BJ (cell line): ENCODE data around the gene MYO15B. TPM values are rescaled to one million over a fixed set of nuclear protein-coding genes. Genes with fewer than 3 reads are reported as not detected.

Experiments used
- CTCF ChIA-PET: fragments of 350-600 bp; formaldehyde crosslinking; extraction: SDS; loops from one replicate; lab custom pipeline; 2021; ENCODE audit warnings: antibody characterized with exemption, inconsistent platforms; lab: Yijun Ruan, JAX
- POLR2A ChIA-PET: fragments of 300-600 bp; sonication (Branson Sonifier 250); formaldehyde crosslinking; extraction: SDS; loops from one replicate; lab custom pipeline; 2021; ENCODE audit warnings: antibody characterized with exemption; lab: Charles Lee
- DNase-seq: peaks from one replicate; pipeline ENCODE4 v3.0.0-alpha.2; 2011; ENCODE audit warnings: low read depth
- H3K27me3 ChIP-seq: 2 replicates; pipeline ENCODE4 v1.6.0; 2011; ENCODE audit warnings: low read length; ENCODE audit not compliant: control insufficient read depth, insufficient read depth
- H3K36me3 ChIP-seq: 2 replicates; pipeline ENCODE4 v1.5.1; 2011; ENCODE audit warnings: low read length; ENCODE audit not compliant: control insufficient read depth, insufficient read depth
- H3K4me3 ChIP-seq: 2 replicates; pipeline ENCODE4 v1.5.1; 2011; ENCODE audit warnings: low read depth, mild to moderate bottlenecking, control low read depth, low read length
- CTCF ChIP-seq: IDR thresholded peaks from 2 replicates; pipeline ENCODE4 v1.5.1; 2011; ENCODE audit warnings: low read depth, mild to moderate bottlenecking, control low read depth, inconsistent platforms, low read length, moderate library complexity; ENCODE audit not compliant: insufficient read depth
- polyA plus RNA-seq: library from polyadenylated mRNA; depleted of rRNA; stranded (reverse); fragments of >200 nt; gene quantifications from 2 replicates; pipeline ENCODE4 v1.2.3, GENCODE V29; 2011

Gene MYO15B
- polyA plus RNA-seq, 1 experiment: 1.3 TPM

- H3K27me3 ChIP-seq: peaks cover 3% of the 10 kb centered on the region; the same call in 1 of the 2 replicates
- H3K4me3 ChIP-seq: no peak overlapping the region
- ChIA-PET CTCF (no interaction called here), POLR2A (no interaction called here)
- no peak for TF ChIP-seq CTCF
- H3K36me3 ChIP-seq: no peaks in the 10 kb centered on the region
- DNase-seq: no peak
Measured at GRCh38 chr17:75572713-75573539, 14.7 kb upstream of the MYO15B start.

- Histone ChIP-seq H3K36me3 (no peaks in the 10 kb centered on the region), H3K4me3 (no peak overlapping the region), H3K27me3 (0 out of 2 replicates have a peak, but pooled peaks cover 1% of the 10 kb centered on the region)
- no peak for TF ChIP-seq CTCF
- POLR2A ChIA-PET: no interaction called here
- no peak for DNase-seq
- CTCF ChIA-PET: no interaction called here
Measured at GRCh38 chr17:75573540-75573957, 14.1 kb upstream of the MYO15B start.

GRCh38 chr17:75573994-75574393 lies 13.6 kb upstream of the MYO15B start:
- no peak for TF ChIP-seq CTCF
- H3K4me3 ChIP-seq: no peak overlapping the region
- no peak for DNase-seq
- no peaks in the 10 kb centered on the region for H3K36me3 ChIP-seq
- H3K27me3 ChIP-seq: peaks cover 1% of the 10 kb centered on the region; the same call in 1 of the 2 replicates
- POLR2A ChIA-PET: no interaction called here
- CTCF ChIA-PET: no interaction called here

- peaks cover 1% of the 10 kb centered on the region; the same call in 1 of the 2 replicates for H3K27me3 ChIP-seq
- no peak for TF ChIP-seq CTCF
- POLR2A ChIA-PET: no interaction called here
- H3K36me3 ChIP-seq: no peaks in the 10 kb centered on the region
- no peak overlapping the region for H3K4me3 ChIP-seq
- no peak for DNase-seq
- CTCF ChIA-PET: no interaction called here
Measured at GRCh38 chr17:75574404-75575036, 13.1 kb upstream of the MYO15B start.

- no peak for TF ChIP-seq CTCF
- ChIA-PET POLR2A (no interaction called here), CTCF (no interaction called here)
- H3K4me3 ChIP-seq: no peak overlapping the region
- peaks cover 1% of the 10 kb centered on the region; the same call in 1 of the 2 replicates for H3K27me3 ChIP-seq
- no peak for DNase-seq
- H3K36me3 ChIP-seq: no peaks in the 10 kb centered on the region
Measured at GRCh38 chr17:75575197-75575596, 12.4 kb upstream of the MYO15B start.
